EL (cell line): Measurements from ENCODE around the gene DUOX1.

Source experiments
- DNase-seq: peaks from one replicate; pipeline ENCODE4 v3.0.0-alpha.2; 2016

DUOX1 gene

GRCh38 chr15:45144775-45145174, 15.0 kb downstream of the DUOX1 start:
- no peak for DNase-seq

DNA sequence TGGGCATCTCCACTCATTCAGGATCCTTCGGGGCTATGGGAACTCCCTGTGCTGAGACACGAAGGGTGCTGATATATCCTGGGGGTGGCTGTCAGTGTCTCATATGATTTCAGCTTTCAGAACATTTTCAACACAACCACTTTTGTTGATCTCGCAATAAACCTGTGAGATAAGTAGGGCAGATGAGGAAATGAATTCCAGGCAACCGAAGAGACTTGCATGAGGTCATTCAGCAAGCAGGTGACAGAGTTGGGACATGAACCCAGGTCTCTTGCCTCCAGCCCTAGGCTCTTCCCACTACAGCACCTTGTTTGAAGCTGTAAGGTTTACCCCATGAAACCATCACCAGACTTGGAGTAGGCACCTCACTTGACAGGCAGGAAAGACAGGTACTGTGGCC, 16.6 kb downstream of the DUOX1 start:
- DNase-seq: no peak

DNA sequence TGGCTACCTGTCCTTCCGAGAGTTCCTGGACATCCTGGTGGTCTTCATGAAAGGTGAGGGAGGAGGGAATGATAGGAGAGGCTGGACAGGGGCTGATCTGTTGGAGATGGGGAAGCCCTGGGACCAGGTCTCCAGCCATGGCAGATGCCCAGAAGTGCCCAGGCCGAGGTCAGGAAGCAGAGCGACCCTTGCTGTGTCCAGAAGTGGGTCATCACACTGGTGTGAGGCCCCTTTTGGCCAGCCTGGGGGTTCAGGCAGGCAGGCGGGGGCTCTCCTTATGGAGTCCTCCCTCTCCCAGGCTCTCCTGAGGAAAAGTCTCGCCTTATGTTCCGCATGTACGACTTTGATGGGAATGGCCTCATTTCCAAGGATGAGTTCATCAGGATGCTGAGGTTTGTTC, 17.8 kb downstream of the DUOX1 start:
- no peak for DNase-seq

GRCh38 chr15:45148076-45149059, 18.6 kb downstream of the DUOX1 start:
- peak; percentile 13 for DNase-seq

DNA sequence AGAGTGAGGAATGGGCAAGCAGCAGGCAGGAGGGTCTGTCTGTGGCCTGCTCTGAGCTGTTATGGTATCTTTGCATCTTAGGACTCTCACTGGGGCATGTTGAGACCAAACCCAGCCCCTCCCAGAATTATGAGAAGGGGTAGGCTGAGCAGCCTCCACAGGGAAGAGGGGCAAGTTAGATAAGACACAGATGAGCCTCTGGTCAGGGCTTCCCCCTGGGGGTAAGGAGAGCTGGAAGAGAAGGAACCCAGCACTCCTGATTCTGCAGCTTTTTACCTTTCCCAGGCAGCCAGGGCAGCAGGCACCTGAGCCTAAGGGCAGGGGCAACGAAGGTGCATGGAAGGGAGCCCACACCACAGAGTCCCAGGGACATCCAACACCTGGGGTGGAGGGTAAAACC, 19.3 kb downstream of the DUOX1 start:
- DNase-seq: no peak

DNA sequence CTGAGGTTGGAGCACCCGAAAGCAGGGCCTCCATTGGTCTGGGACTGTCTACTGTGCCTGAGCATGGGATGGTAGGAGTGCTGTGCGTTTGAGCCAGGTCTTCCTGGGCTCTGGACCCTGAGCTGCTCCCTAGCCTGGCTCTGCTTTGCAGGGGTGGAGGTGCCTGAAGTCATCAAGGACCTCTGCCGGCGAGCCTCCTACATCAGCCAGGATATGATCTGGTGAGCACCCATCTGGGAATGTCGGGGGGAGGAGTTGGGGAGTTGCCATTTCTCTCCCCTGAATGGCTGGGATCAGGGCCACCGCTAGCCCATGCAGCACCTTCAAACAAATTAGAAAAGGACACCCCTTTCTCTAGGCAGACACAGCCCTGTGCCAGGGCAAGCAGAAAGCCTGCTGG, 20.7 kb downstream of the DUOX1 start:
- peak; percentile 33 for DNase-seq

DNA sequence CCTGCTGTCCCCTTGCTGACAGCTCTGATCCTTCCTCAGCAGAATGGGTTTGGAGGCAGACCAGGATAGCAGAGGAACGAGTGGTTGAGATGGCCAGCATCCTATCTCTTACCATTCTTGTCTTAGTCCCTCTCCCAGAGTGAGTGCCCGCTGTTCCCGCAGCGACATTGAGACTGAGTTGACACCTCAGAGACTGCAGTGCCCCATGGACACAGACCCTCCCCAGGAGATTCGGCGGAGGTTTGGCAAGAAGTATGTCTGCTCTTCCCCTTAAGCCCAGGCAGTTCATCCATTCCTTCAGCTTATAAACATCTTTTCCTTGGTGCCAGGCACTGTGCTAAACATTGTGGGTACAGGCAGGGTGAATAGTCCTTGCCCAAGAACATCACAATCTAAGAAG, 21.2 kb downstream of the DUOX1 start:
- DNase-seq: no peak

DNA sequence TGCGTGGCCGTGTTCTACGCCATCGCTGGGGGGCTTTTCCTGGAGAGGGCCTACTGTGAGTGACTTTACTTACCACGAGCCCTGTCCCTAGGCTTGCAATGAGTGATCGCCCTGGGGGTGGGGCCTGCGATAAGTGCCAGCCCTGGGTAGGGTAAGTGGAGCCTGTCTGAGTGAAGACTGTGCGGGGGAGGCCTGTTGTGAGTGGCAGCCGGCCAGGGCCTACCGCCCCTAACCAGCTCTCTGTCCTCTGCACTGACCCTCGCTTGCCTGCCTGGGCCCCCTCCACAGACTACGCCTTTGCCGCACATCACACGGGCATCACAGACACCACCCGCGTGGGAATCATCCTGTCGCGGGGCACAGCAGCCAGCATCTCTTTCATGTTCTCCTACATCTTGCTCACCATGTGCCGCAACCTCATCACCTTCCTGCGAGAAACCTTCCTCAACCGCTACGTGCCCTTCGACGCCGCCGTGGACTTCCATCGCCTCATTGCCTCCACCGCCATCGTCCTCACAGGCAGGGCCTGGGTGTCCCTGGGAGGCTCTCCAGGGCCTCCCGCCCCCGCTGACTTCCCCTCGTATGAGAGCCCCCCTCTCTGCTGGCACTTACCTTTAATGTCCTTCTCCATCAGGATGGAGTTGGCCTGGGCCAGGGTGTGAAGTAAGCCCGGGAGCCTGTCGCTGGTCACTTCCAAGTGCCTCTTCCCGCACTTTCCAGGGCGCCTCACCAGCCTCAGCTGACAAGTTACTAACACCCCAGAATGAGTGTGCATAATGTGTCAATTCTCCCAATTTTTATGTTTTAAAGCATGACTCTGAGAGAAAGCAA, 22.4 kb downstream of the DUOX1 start:
- no peak for DNase-seq

GRCh38 chr15:45155739-45156138, 25.9 kb downstream of the DUOX1 start:
- no peak for DNase-seq

GRCh38 chr15:45156744-45157455, 27.1 kb downstream of the DUOX1 start:
- peak; percentile 56 for DNase-seq

DNA sequence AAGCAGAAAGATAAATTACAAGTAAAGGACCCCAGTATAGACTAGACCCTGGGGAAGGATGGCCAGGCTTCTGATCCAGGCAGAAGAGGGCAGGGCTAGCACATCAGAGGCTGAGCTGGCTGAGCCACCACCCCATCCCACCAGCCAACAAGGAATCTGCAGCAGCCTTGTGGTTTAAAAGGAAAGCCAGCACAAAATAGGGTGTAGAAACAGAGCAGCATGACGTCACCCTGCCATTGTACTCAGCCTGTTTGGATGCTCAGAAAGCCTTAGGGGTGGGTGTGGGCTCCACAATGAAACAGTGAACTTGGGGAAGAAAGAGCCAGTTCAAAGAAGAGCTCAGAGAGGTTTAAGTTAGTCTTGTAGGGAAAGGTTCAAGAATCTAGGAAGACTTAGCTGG, 28.2 kb downstream of the DUOX1 start:
- DNase-seq: peak; percentile 80

GRCh38 chr15:45161666-45162065, 31.9 kb downstream of the DUOX1 start:
- no peak for DNase-seq

DNA sequence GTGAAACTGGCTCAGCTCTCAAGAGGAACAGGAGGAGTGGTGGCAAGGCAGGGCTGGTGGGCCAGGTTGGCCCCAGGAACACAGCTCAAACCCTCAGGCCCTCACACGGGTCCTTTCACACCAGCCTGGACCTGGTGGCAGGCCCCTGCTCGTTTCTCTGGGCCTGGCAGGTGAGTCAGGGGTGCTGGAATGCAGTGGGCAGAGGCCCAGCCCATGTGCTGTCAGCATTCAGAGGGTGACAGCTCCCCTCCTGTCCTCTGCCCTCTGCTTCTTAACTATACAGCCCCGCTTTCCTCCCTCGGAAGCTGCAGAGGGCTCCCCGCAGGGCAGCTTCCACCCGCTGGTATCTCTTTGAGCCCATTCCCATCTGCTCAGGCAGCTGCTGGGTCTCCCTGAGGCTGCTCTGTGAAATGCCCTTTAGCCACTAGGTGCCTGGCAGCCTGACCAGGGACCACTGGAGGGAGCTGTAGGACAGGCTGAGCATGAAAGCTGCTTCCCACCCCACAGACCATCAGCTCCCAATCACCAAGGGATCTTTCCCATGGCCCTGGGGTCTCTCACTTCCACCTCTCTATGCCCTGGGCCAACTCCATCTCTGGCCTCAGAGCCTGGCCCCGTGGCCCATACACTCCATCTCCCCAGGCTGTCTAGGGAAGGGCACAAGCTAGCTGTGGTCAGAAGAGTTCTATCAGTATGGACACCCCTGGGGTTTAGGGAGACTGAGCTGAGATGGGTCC, 33.1 kb downstream of the DUOX1 start:
- peak; percentile 85 for DNase-seq

DNA sequence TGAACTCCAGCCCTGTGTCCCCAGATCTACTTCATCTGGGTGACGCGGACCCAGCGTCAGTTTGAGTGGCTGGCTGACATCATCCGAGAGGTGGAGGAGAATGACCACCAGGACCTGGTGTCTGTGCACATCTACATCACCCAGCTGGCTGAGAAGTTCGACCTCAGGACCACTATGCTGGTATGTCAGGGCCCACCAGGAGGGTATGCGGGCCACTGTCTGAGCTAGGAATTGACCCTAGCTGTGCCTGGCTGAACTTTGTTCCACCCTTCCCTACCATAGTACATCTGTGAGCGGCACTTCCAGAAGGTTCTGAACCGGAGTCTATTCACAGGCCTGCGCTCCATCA, 33.7 kb downstream of the DUOX1 start:
- DNase-seq: no peak

GRCh38 chr15:45164914-45165313, 35.1 kb downstream of the DUOX1 start:
- no peak for DNase-seq

- DNase-seq: no peak
Observed at GRCh38 chr15:45165536-45165935, 35.7 kb downstream of the DUOX1 start.

GRCh38 chr15:45166834-45167630, 37.2 kb downstream of the DUOX1 start:
- DNase-seq: peak; percentile 86

- no peak for DNase-seq
Observed at GRCh38 chr15:45167631-45168205, 37.9 kb downstream of the DUOX1 start.

- no peak for DNase-seq
Observed at GRCh38 chr15:45168286-45168685, 38.5 kb downstream of the DUOX1 start.

- DNase-seq: no peak
Observed at GRCh38 chr15:45168751-45169551, 39.2 kb downstream of the DUOX1 start.
